Activated CD4-positive, alpha-beta T cell treated with anti-CD3 and anti-CD28 coated beads, Interleukin-10, Interleukin-2, amounts not matched to agents 100 ng/mL and 50 ng/mL, durations not matched to agents 16 hours and 8 hours (primary cell): ENCODE results near the gene PSMB5.

ENCODE experiments used
- DNase-seq: peaks from one replicate; pipeline ENCODE4 v3.0.0-alpha.2; 2020

The PSMB5 gene

GRCh38 chr14:23058654-23059504 lies 24.2 kb upstream of the PSMB5 start:
- DNase-seq, result no peak

- DNase-seq, result peak; percentile 89
Observed at GRCh38 chr14:23057757-23058653, 23.3 kb upstream of the PSMB5 start.

GRCh38 chr14:23056956-23057756 lies 22.5 kb upstream of the PSMB5 start, which contains the start of gene CDH24:
Gene CDH24 (minus strand): TSS chr14:23057520. CDS start chr14:23055733, 1,787 bp downstream.
- DNase-seq, result peak; percentile 72

GRCh38 chr14:23056145-23056955 lies 21.6 kb upstream of the PSMB5 start:
- peak; percentile 77 for DNase-seq

- DNase-seq, result no peak
Observed at GRCh38 chr14:23055621-23056144, 21.0 kb upstream of the PSMB5 start.

- DNase-seq, result no peak
Observed at GRCh38 chr14:23055147-23055550, 20.4 kb upstream of the PSMB5 start.

GRCh38 chr14:23054000-23054811 lies 19.5 kb upstream of the PSMB5 start:
- DNase-seq, result peak; percentile 17

- DNase-seq, result no peak
Observed at GRCh38 chr14:23053426-23053825, 18.7 kb upstream of the PSMB5 start.

- DNase-seq, result no peak
Observed at GRCh38 chr14:23052671-23053070, 18.0 kb upstream of the PSMB5 start.

GRCh38 chr14:23052182-23052623 lies 17.5 kb upstream of the PSMB5 start:
- no peak for DNase-seq

- DNase-seq, result no peak
Observed at GRCh38 chr14:23051141-23052057, 16.7 kb upstream of the PSMB5 start.

- no peak for DNase-seq
Observed at GRCh38 chr14:23049011-23049410, 14.3 kb upstream of the PSMB5 start.

GRCh38 chr14:23047751-23048693 lies 13.3 kb upstream of the PSMB5 start:
- DNase-seq, result no peak

GRCh38 chr14:23047034-23047634 lies 12.4 kb upstream of the PSMB5 start:
- DNase-seq, result no peak

- no peak for DNase-seq
Observed at GRCh38 chr14:23045419-23046357, 11.0 kb upstream of the PSMB5 start.

- no peak for DNase-seq
Observed at GRCh38 chr14:23044840-23045239, 10.1 kb upstream of the PSMB5 start.

- DNase-seq, result no peak
Observed at GRCh38 chr14:23043754-23044153, 9.1 kb upstream of the PSMB5 start.
